NCI-H2196 treated with DMSO at 0.1 percent for 48 hours (cell line): ENCODE measurements around the gene MAD2L1.
"Not testable (repeated sequence)": the region's sequence is repeated elsewhere in the genome, so short reads cannot be mapped to it uniquely, and the experiment has no call there.

Experiments used
- DNase-seq: peaks from one replicate; lab custom pipeline; 2025; ENCODE audit not compliant: unreplicated experiment; lab: John Stamatoyannopoulos, UW

Gene MAD2L1

DNA sequence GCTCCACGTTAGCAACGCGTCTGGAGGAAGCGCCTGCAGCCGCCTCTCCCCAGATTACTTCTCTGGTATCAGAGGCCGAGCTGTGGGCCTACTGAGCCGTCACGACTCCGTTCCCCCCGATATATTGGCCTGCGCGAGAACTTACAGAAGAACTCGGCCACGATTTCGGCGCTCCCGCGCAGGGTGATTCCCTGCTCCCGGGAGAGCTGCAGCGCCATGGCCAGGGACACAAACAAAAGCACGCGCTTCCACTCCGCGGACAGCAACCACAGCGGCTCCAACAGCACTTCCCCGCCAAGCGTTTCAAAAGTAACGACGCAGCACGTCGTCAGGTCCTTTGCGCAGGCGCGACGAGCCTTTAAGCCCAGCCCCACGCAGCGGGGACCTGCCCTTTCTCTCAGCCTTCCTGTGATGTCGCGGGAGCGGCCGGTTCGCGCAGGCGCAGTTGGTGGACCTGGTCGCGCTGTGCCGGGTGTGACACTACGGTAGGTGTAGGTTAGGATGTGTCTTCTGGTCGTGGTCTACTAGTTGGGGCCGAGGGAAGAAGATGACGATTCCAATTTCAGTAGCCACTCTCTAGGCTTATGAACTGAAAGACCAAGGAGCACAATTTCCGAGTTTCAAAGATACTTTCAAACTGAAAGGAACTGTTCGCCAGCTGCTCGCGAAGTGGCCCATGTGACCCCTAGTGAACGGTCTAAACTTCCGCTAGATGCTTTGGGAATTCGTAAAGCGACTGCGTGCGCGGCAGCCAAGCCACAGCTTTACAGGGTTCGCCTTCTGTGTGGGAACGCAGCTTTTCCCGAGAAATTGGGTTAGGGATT, at the start of gene MAD2L1:
Gene MAD2L1, minus strand, starts transcription at position 332 of the 824 bp plus-strand sequence. Its CDS starts 114 bp downstream, at position 218.
- DNase-seq, result peak; percentile 79

DNA sequence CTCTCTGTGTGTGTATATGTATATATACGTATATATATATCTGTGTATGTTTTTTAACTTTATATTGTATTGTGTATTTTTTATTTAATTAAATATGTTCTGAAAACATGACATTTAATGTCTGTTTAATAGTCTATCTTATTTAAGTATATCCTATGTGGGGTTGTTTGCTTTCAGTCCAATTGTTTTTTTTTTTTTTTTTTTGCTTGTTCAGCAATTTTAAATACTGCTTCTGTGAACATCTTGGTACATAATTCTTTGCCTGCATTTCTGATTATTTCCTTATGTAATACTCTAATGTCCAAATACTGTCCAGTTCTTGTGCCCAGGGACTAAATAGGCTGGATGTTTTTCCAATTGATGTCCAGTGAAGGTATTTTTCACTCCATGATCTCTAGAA, 45.1 kb upstream of the MAD2L1 start:
- DNase-seq, result no peak

DNA sequence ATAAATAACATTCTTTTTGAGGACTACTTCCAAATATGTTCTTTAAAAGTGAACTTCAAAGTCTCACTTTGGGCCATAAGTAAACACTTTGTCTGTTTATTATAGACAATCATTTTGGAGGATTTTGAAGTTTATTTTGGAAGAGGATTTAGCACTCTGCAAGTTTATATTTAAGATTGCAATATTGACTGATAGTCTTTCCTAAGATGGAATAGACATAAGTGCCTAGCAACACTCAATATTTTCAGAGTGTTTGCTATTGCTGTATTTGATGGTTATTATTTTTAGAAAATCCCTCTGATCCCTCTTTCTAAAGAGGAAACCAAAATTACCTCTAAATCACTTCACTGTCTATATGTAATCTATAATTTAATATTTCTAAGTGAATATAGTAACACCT, 42.8 kb upstream of the MAD2L1 start:
- DNase-seq, result no peak

DNA sequence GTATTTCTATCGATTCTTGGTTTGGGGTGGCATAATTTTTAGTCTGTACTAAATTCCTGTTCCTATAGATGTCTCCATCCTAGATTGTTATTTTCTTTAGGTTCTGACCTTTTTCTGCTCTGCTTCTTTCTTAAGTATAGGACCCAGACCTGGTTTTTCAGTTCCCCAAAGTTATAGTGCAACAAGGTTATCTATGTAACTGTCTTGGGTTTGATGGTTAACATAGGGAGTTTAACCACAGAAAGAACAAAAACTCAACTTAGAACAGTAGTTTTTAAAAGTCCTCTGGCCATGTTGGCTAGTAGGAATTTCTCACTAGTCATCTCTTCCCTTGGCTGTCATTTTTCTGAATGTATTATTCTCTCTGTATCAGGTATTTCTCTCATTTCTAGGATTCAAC, 38.8 kb upstream of the MAD2L1 start:
- no peak for DNase-seq

DNA sequence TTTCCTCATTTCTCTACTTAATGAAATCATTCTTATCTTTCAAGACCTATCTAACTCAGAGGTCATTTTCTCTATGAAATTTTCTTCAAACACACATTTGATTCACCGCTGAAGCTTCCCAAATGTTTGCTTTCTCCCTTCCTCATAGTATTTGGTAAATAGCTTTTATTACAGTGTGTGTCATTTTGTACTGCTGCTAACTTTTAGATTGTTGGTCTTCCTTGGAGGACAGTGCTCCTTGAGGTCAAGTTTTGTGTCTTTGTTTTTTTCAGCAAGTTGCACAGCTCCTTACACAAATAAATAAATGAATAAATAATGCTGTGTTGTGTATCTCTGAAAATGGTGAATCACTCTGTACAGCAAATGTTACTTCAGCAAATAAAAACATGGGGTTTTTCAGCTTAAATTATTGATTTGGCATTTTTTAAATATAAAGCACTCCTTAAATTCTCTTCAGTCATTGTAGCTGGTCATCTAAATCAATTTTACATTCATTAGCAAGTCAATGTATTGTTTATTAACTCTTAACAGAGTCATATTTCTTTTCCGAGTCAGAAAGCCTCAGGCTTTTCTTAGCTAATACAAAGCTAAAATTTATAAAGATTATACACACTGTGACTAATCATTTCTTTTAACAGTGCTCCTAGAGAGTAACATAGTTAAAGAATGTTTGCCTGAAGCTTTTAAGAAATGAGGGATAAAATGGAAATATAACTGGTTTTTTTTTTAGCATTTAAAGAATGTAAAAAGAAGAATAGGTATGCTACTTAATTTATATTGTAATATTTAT, 30.1 kb upstream of the MAD2L1 start:
- DNase-seq, result no peak

DNA sequence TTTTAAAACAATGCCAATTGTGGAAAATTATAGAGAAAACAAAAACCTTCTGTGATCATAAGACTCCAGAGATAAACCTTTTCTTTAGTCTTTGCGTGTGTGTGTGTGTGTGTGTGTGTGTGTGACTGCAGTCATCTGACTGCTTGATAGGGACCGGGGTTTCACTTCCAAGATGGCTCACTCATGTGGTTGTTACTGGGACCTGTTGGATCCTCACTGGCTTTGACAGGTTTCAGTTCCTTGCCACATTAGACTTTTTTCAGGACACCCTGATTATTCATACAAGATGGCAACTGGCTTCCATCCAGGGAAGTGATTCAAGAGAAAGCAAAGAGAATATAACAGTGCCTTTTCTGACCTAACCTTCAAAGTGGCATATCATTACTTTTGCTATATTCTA, 21.9 kb upstream of the MAD2L1 start:
- DNase-seq, result no peak

DNA sequence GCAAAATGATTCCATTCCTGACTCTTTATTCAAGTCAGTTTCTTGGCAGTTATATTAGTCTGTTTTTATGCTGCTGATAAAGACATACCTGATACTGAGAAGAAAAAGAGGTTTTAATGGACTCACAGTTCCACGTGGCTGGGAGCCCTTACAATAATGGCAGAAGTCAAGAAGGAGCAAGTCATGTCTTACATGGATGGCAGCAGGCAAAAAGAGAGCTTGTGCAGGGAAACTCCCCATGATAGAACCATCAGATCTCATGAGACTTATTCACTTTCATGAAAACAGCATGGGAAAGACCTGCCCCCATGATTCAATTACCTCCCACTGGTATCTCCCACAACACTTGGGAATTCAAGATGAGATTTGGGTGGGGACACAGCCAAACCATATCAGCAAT, 21.4 kb upstream of the MAD2L1 start:
- DNase-seq, result not testable (repeated sequence)

DNA sequence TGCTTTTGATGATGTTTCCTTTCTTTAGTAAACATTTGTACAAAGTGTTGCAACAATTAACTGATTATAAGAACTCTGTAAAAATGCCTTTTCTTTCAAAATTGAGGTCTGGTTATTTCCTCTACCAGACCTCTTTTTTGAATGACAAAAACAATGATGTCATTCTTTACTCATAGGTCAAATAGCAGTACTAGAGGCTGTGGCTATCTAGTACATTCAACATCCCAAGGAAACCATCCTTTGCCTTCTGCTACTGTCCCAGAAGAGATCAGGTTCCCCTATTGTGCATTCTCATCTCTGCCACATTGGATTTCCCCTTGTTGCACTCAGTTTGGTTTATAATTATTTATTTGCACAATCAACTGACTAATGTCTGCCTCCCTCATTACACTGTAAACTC, 19.1 kb upstream of the MAD2L1 start:
- no peak for DNase-seq

DNA sequence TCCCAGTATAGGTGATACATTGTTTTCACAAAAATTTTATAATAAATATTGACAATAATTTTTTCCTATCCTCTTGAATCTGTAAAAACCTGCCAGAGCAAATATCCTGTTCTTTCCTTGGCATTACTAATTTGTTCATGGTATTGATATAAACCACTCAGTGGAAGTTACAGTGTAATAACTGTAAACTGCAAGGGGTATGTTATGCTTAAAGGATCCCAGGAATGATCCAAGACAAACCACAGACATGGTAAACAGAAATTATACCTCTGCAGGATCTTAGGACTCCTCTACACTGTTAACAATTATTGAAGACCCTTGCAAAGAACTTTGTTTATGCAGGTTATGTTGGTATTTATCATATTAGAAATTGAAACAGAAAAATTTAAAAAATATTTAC, 17.7 kb upstream of the MAD2L1 start:
- DNase-seq, result no peak

DNA sequence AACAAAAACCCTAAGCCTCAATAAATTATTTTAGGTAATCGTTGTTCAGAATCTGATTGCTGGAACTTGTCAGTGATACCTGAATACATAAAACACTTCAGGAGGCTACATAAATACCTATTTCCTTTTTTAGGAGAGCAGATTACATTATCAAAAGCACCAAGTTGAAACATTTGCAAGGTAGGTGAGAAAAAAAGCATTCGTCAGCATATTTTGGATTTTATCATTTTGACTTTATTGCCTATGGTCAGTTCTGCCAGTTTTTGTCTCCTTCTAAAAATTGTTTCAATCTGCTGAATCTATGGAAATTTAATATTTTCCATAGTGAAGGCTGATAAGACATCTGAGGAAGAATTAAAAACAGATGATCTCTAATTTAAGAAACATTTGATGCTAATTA, 16.5 kb upstream of the MAD2L1 start:
- no peak for DNase-seq

DNA sequence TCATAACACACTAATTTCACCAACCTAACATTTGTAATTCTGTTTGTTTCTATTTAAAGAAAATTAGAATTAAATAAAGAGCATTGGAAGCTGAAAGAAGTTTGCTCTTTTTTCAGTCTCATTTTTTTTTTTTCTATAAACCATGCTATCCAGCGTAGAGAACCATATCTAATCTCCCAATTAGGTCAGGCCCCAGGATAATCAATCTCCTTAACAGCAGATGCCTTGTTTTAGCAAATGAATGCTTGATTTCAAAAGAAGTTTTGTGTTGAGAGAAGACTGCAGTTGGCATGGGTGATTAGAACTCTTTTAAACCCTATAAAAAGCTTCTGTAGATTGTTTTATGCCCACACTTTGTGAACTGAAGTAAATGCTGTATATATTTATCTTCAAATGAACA, 15.6 kb upstream of the MAD2L1 start:
- no peak for DNase-seq

DNA sequence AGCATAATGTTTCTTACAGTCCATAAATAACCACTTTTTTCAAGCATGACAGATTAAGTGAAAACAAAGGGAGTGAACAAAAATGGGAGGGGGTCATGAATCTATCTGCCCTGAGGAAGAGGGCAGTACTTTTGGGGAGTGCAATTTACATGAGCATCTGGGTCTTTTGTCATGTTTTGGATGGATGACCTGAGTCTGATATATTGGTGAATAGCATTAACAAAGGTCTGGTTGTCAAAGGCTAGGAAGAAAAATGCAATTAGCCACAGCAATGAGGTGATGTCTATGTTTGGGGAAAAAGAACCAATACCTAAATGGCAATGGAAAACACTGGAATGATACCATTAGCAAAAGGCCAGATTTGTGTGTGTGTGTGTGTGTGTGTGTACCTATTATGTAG, 15.1 kb upstream of the MAD2L1 start:
- no peak for DNase-seq

DNA sequence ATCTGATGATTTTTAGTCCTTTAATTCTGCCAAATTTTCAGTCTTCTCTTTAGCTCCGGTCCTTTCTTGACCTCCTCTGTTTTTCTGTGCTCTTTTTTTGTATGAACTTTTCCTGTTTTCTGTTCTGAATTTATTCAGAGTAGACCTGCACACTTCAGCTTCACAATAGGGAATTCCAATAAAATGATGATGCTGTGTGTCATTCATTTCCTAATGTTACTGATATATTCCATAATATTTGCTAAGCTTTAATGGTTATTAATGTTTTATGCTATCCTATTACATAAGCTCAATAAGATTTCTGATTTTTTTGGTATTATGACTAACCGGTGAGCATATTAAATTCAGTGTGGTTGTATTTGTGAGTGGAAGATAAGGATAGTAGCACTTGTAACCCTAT, 13.9 kb upstream of the MAD2L1 start:
- DNase-seq, result no peak

DNA sequence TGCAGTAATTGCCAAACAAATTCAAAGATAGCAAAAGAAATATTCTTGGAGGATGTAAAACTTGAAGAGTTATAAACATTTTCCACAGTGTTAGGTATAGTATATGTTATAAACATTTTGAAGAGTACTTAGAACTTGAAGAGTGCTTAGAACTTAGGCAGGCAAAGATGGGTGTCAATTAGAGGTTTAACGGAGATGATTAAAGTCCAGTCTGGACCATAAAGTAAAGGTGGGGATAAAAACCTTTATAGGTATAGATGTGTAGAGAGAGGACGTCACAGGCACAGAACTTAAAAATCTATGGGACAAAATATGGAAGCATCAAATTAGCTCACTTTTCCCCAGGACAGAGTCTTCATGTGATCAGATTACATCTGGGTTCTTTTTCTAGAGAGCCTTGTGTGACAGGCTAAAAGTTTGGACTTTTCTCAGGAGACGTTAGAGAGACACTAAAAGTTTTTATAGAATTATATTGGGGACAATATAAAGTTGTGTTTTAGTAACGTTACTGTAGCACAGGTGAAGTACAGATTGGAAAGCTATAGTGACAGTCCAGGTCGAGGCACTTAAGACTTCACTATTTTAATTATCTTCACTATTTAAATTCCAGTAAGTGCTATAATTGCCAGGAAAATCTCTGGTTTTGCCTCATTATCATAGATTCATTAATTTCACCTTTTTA, 13.3 kb upstream of the MAD2L1 start:
- DNase-seq, result no peak

DNA sequence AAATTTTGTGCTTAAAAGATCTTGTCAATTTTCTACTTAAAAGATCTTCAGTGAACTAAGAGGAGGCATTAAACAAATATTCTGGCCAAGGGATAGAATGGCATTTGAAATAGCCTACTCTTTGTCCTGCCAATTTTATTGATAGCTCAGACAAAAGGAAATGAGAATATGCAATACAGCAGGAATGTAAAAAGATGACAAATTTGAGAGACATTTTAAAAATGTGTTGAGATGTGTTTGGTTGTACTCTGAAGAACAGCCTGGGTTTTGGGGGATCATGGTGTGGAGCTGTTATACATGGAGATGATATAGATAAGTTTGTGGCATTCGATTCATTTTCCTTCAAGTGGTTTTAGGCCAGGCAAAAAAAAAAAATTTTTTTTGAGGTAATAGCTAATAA, 11.6 kb upstream of the MAD2L1 start:
- no peak for DNase-seq

DNA sequence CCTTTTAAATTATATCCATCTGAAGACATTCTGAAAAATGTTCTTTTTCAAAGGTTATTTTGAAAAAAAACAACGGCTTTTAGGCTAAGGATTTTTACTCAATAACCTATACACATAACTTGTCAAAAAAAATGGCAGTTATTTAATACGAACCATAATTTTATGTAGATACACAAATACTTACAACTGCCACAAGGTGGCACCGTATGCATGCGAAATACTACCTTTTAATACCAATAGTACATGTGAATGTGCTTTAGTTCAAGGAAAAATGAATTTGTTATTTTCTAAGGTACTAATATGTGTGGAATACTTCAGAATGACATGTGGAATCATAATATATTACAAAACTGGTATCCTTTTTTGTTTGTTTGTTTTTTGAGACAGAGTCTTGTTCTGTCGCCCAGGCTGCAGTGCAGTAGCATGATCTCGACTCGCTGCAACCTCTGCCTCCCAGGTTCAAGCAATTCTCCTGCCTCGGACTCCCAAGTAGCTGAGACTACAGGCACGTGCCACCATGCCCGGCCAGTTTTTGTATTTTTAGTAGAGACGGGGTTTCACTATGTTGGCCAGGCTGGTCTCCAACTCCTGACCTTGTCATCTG, 4.6 kb upstream of the MAD2L1 start:
- no peak for DNase-seq

DNA sequence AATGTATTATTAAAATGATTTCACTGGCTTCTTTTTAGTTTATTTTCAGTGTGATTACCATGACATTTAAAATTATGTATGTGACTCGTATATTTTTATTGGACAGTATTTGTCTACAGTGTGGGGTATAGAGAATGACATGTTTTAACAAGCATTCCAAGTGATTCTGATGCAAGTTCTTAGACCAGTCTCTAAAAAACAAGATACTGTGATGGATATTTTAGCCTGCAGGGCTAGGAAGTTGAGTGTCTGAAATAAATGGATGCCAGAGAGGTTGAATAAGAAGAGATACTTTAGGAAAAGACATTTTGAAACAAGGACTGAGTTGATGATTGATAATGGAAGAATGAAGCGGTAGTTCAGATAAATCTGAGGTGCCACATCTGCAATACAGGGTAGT, 3.5 kb upstream of the MAD2L1 start:
- DNase-seq, result no peak

DNA sequence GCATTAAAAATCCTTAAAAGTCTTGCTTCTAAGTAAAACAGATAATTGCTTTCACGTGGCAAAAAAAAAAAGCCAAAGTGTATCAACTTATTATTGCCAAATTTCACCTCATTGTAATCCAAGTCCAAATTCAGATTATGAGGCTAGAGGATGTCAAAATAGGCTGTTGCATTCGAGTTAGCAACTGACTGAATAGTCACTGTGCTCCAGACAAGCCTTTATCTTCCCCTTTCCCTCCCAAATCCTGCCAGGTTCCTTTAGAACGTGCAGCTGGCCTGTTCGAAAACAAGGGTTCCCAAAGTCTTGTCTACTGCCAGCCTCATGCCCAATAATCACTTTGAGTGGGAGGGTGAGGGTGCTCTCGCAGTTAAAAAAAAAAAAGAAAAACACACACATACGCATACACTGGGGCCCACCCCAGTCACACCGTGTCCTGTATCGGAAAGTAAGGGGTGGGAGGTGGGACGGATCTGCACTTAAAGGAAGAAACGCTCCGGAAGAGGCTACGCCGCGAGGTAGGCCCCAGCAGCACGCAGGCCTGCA, 603 bp downstream of the MAD2L1 start:
- no peak for DNase-seq

DNA sequence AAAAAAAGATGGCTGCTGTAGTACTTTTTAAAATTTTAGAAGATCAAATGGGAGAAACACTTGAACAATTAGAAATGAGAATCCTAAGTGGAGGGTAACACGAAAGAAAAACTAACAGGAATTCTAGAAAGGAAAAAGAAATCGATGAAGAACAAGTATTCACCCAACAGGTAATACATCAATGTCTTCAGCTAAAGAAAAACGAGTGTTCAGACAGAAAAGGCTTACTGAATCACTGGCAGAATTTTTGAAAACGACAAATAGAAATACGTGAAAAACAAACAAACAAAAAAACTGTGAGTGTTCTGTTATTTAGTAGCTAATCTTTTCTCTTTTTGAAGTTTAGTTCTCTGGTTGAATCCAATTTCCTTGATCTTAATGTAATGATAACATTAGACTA, 1.8 kb downstream of the MAD2L1 start:
- DNase-seq, result no peak

DNA sequence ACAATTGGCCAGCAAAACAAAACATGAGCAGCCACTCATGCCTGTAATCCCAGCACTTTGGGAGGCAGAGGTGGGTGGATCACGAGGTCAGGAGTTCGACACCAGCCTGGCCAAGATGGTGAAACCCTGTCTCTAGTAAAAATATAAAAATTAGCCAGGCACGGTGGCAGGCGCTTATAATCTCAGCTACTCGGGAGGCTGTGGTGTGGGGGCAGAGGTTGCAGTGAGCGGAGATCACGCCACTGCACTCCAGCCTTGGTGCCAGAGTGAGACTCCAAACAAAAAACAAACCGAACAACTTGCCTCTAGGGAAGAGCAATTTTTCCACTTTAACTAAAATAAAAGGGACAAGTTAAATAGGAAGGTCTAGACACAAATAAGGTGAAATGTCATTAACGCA, 2.9 kb downstream of the MAD2L1 start:
- DNase-seq, result not testable (repeated sequence)

DNA sequence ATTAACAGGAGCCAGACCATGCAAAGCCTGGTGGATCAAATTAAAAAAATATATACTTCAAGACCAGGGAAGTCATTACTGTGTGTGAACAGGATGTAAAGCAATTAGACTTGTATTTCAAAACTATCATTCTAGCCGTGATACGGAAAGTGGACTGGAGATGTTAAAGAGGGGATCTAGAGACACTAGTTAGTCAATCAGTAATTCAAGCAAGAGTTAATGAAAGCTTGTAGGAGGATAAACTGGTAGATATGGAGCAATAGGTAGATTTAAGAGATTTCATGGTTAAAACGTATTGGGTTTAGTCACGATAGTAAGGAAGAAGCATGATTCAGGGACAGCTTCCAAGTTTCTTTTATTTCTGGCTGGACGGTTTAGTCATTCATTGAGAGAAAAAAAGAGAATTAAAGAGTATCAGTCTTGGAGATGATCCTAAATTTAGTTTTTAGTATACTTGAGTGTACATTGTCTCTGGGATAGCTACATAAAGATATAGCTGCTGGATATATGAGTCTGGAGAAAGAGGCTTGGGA, 3.9 kb downstream of the MAD2L1 start:
- no peak for DNase-seq
